Endothelial cell of umbilical vein (primary cell): ENCODE measurements around the gene CASP9. TPM values are rescaled to one million over a fixed set of nuclear protein-coding genes. Genes with fewer than 3 reads are reported as not detected.

Experiments
- BruUV-seq: library from RNA; stranded (reverse); fragments of 400-500 nt; replicated peaks from 2 replicates; lab custom pipeline; 2021; lab: Mats Ljungman, UMichigan
- CTCF ChIA-PET: fragments of 300-600, 350-600 bp; sonication (Branson Sonifier 250); formaldehyde crosslinking; loops from one replicate; lab custom pipeline; 2021; ENCODE audit warnings: antibody characterized with exemption, inconsistent platforms; lab: Charles Lee
- POLR2A ChIA-PET: fragments of 300-600, 350-600 bp; sonication (Branson Sonifier 250); formaldehyde crosslinking; loops from one replicate; lab custom pipeline; 2021; ENCODE audit warnings: antibody characterized with exemption, inconsistent platforms; lab: Charles Lee
- DNase-seq: peaks from one replicate; pipeline ENCODE4 v3.0.0-alpha.2; 2011; ENCODE audit warnings: low read depth, low spot score
- FAIRE-seq: peaks from 2 replicates; lab custom pipeline; 2011; peaks lifted over from hg19 to GRCh38; lab: Jason Lieb, UNC
- H2AFZ ChIP-seq: 2 replicates; pipeline ENCODE4 v1.6.0; 2012; ENCODE audit warnings: low read depth, low read length, control low read depth, inconsistent platforms
- H3K27ac ChIP-seq: 2 replicates; pipeline ENCODE4 v1.5.1; 2011; ENCODE audit warnings: low read depth, mild to moderate bottlenecking, control low read depth, low read length, moderate library complexity; ENCODE audit not compliant: insufficient read depth
- H3K27me3 ChIP-seq, 2 experiments: 2 replicates each; pipeline versions ENCODE4 v1.6.0 to v1.6.1; 2011; ENCODE audit warnings: low read length in 2 of 2, mixed read lengths in 1 of 2; ENCODE audit not compliant: control insufficient read depth in 2 of 2, insufficient read depth in 2 of 2
- H3K36me3 ChIP-seq, 2 experiments: 2 replicates in 1 of 2; 3 replicates in 1 of 2; pipeline ENCODE4 v1.5.1; 2011; ENCODE audit warnings: low read length in 2 of 2, mild to moderate bottlenecking in 1 of 2, moderate library complexity in 1 of 2; ENCODE audit not compliant: control insufficient read depth in 2 of 2, insufficient read depth in 2 of 2; ENCODE audit errors: extremely low read depth in 1 of 2
- H3K4me1 ChIP-seq: 3 replicates; pipeline ENCODE4 v1.5.1; 2011; ENCODE audit warnings: mild to moderate bottlenecking, low read length; ENCODE audit not compliant: control insufficient read depth, insufficient read depth; ENCODE audit errors: extremely low read depth
- H3K4me2 ChIP-seq: 2 replicates; pipeline ENCODE4 v1.6.1; 2011; ENCODE audit warnings: low read length, control low read depth, mixed read lengths; ENCODE audit not compliant: insufficient read depth
- H3K4me3 ChIP-seq, 3 experiments: fragments of 200-600 bp in 1 of 3; sonication (generic), shearing (Covaris generic) in 1 of 3; replicated peaks in 1 of 3; 2 replicates each; pipeline ENCODE4 v1.5.1; 2011 to 2016; ENCODE audit warnings: control low read depth in 3 of 3, low read length in 3 of 3, mild to moderate bottlenecking in 2 of 3, inconsistent platforms in 1 of 3, low read depth in 1 of 3, moderate library complexity in 1 of 3; ENCODE audit not compliant: insufficient read depth in 1 of 3
- H3K79me2 ChIP-seq: 2 replicates; pipeline ENCODE4 v1.6.0; 2012; ENCODE audit warnings: low read length, inconsistent platforms; ENCODE audit not compliant: control insufficient read depth, insufficient read depth
- H3K9ac ChIP-seq: replicated peaks from 2 replicates; pipeline ENCODE3; 2011; ENCODE audit warnings: low read length, control low read depth; ENCODE audit not compliant: insufficient read depth; ENCODE audit errors: extremely low read depth
- H3K9me1 ChIP-seq: replicated peaks from 3 replicates; pipeline ENCODE4 v1.6.0; 2011; ENCODE audit warnings: mild to moderate bottlenecking, low read length; ENCODE audit not compliant: control insufficient read depth, insufficient read depth; ENCODE audit errors: extremely low read depth
- H3K9me3 ChIP-seq: replicated peaks from 2 replicates; pipeline ENCODE4 v1.5.1; 2012; ENCODE audit warnings: low read length, inconsistent platforms; ENCODE audit not compliant: control insufficient read depth, insufficient read depth
- H4K20me1 ChIP-seq: replicated peaks from 2 replicates; pipeline ENCODE3; 2011; ENCODE audit warnings: mild to moderate bottlenecking, low read length; ENCODE audit not compliant: control insufficient read depth, insufficient read depth; ENCODE audit errors: extremely low read depth
- CTCF ChIP-seq, 2 donors: IDR thresholded peaks; 1 replicate in 1 of 2; 2 replicates in 1 of 2; pipeline ENCODE4 v1.5.1; 2011; ENCODE audit warnings: low read length in 2 of 2, mild to moderate bottlenecking in 2 of 2, moderate library complexity in 2 of 2, control low read depth in 1 of 2, inconsistent platforms in 1 of 2, low read depth in 1 of 2; ENCODE audit not compliant: insufficient read depth in 1 of 2; ENCODE audit errors: extremely low read depth in 1 of 2
- EZH2 ChIP-seq: IDR thresholded peaks from 2 replicates; pipeline ENCODE4 v1.6.1; 2012; ENCODE audit warnings: borderline replicate concordance, low read depth, mild to moderate bottlenecking, moderate library complexity, low read length, inconsistent platforms; ENCODE audit not compliant: severe bottlenecking
- FOS ChIP-seq: IDR thresholded peaks from 2 replicates; pipeline ENCODE4 v1.6.1; 2011; ENCODE audit warnings: mild to moderate bottlenecking, low read length, moderate library complexity, borderline replicate concordance; ENCODE audit not compliant: insufficient read depth
- GATA2 ChIP-seq: IDR thresholded peaks from 2 replicates; pipeline ENCODE4 v1.7.0; 2011; ENCODE audit warnings: low read depth, mild to moderate bottlenecking, moderate library complexity, mixed read lengths, low read length; ENCODE audit not compliant: insufficient read length, insufficient read depth
- JUN ChIP-seq: IDR thresholded peaks from 2 replicates; pipeline ENCODE4 v1.6.1; 2011; ENCODE audit warnings: borderline replicate concordance, low read depth; ENCODE audit not compliant: insufficient read length, insufficient read depth
- MYC ChIP-seq: IDR thresholded peaks from one replicate; pipeline ENCODE4 v1.6.1; 2011; ENCODE audit warnings: mild to moderate bottlenecking, low read depth, low read length
- POLR2A ChIP-seq: IDR thresholded peaks from 2 replicates; pipeline ENCODE4 v1.6.1; 2012; ENCODE audit warnings: low read depth, mild to moderate bottlenecking, control low read depth, low read length
- POLR2AphosphoS5 ChIP-seq: IDR thresholded peaks from 2 replicates; pipeline ENCODE4 v1.6.1; 2012; ENCODE audit warnings: low read depth, mild to moderate bottlenecking, control low read depth, low read length, moderate library complexity; ENCODE audit not compliant: insufficient read depth
- dilution Hi-C: fragments of 300-500 bp; cut with MboI; formaldehyde crosslinking; loops from one replicate; pipeline ENCODE4 v1.15.0; 2019; ENCODE audit warnings: low sequenced_read_pairs; ENCODE audit not compliant: extremely low pct_ligation_motif_present
- intact Hi-C: fragments of 100-400 bp; cut with micrococcal nuclease; formaldehyde crosslinking; loops from one replicate; pipeline ENCODE4 v1.10.0; 2022
- polyA plus RNA-seq, 4 experiments: library from polyadenylated mRNA; depleted of rRNA in 3 of 4; stranded (reverse) in 3 of 4; unstranded in 1 of 4; fragments of >200 nt; gene quantifications; 2 replicates each; pipeline versions ENCODE4 v1.2.1 to v1.2.3, GENCODE V29; 2011 to 2012; ENCODE audit warnings: missing spikeins in 1 of 4
- total RNA-seq: library from RNA; stranded (reverse); gene quantifications from 2 replicates; pipeline ENCODE4 v1.2.3, GENCODE V29; 2021
- TF ChIP-seq, protein P1 (sequence below): IDR thresholded peaks from 2 replicates; pipeline ENCODE4 v1.6.1; 2011; ENCODE audit not compliant: insufficient read depth, insufficient read length

CASP9 gene
- total and polyA plus RNA-seq, 2 donors (not counting 3 experiments of a cell fraction or from before 2014, with no cell fraction given): 10.5 to 14.1 TPM

GRCh38 chr1:15493869-15494390 is 30.1 kb downstream of the CASP9 start:
- CTCF ChIA-PET: no interaction called here
- DNase-seq: peak; percentile 40
- dilution Hi-C loops: no loop called here

GRCh38 chr1:15492596-15492995 is 31.4 kb downstream of the CASP9 start:
- TF ChIP-seq EZH2: no peak
- no peak for TF ChIP-seq GATA2
- TF ChIP-seq MYC: no peak
- no peak for TF ChIP-seq POLR2AphosphoS5
- TF ChIP-seq CTCF (IDR thresholded peaks at IDR 0.05; ENCODE audit: extremely low read depth in 1 of 2, insufficient read depth in 1 of 2, low read depth in 1 of 2, low read length in 2 of 2): no peak
- no peak for TF ChIP-seq JUN
- no peak for TF ChIP-seq POLR2A
- no peak for TF ChIP-seq FOS
- TF ChIP-seq, protein P1, sequence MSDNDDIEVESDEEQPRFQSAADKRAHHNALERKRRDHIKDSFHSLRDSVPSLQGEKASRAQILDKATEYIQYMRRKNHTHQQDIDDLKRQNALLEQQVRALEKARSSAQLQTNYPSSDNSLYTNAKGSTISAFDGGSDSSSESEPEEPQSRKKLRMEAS: no peak
- no peak overlapping the region for H3K9ac ChIP-seq
- peaks cover 7% of the 10 kb centered on the region for H3K4me1 ChIP-seq
- H3K27ac ChIP-seq: no peak overlapping the region
- no peaks in the 10 kb centered on the region for H3K9me3 ChIP-seq
- H3K27me3 ChIP-seq: no peaks in the 10 kb centered on the region
- BruUV-seq: no TSS peak
- ChIA-PET POLR2A (no interaction called here), CTCF (no interaction called here)
- no peak overlapping the region for H3K4me2 ChIP-seq
- DNase-seq (no peak), FAIRE-seq (no peak)
- H3K4me3 ChIP-seq: no peak overlapping the region
- H2AFZ ChIP-seq: no peak overlapping the region
- H3K36me3 ChIP-seq: peaks cover 0 to 3% of the 10 kb centered on the region in 2 experiments
- intact Hi-C loops (no loop called here), dilution Hi-C loops (no loop called here)
- no peaks in the 10 kb centered on the region for H4K20me1 ChIP-seq
- H3K9me1 ChIP-seq: no peaks in the 10 kb centered on the region
- no peaks in the 10 kb centered on the region for H3K79me2 ChIP-seq

More at GRCh38 chr1:15493869-15494390, 30.1 kb downstream of the CASP9 start:
- TF ChIP-seq CTCF (IDR thresholded peaks at IDR 0.05; ENCODE audit: extremely low read depth in 1 of 2, insufficient read depth in 1 of 2, low read depth in 1 of 2, low read length in 2 of 2) (no peak), JUN (peak; percentile 21)
- POLR2A ChIA-PET: no interaction called here
- no peak overlapping the region for H3K9ac ChIP-seq
- no peak overlapping the region for H3K4me3 ChIP-seq
- intact Hi-C loops: no loop called here
- peaks cover 0 to 3% of the 10 kb centered on the region in 2 experiments for H3K36me3 ChIP-seq
- H3K9me3 ChIP-seq: no peaks in the 10 kb centered on the region
- no peaks in the 10 kb centered on the region for H4K20me1 ChIP-seq
- peaks cover 7% of the 10 kb centered on the region for H3K4me1 ChIP-seq
- H3K4me2 ChIP-seq: no peak overlapping the region
- no peaks in the 10 kb centered on the region for H3K9me1 ChIP-seq
- H3K27me3 ChIP-seq: no peaks in the 10 kb centered on the region
- BruUV-seq: no TSS peak
- H2AFZ ChIP-seq: no peak overlapping the region
- FAIRE-seq: peak; percentile 84
- H3K79me2 ChIP-seq: no peaks in the 10 kb centered on the region
- no peak overlapping the region for H3K27ac ChIP-seq
